ENCODE results near the gene SRSF3.
"Not testable (repeated sequence)": the region's sequence is repeated elsewhere in the genome, so short reads cannot be mapped to it uniquely, and the experiment has no call there.

The SRSF3 gene

DNA sequence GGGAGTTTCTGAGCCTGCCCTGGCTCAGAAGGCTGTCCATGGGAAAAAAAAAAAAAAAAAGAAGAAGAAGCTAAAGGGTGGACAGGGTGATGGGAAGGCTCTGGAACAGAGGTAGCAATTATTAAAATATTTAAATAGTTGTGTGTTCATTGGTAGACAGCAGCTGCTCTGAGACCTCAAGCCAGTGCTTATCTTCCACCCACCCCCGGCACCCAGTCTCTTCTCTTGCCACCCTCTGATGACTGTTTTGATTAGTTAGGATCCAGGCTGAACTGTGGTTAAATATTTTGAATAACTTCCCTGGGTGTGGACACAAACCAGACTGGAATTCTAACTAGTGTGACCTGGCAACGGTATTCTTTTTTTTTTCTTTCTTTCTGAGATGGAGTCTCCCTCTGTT lies 16.9 kb upstream of the SRSF3 start:
- H3K4me3 ChIP-seq (ENCODE audit: low read depth, low read length): no peak overlapping the region
- TF ChIP-seq, protein P1, sequence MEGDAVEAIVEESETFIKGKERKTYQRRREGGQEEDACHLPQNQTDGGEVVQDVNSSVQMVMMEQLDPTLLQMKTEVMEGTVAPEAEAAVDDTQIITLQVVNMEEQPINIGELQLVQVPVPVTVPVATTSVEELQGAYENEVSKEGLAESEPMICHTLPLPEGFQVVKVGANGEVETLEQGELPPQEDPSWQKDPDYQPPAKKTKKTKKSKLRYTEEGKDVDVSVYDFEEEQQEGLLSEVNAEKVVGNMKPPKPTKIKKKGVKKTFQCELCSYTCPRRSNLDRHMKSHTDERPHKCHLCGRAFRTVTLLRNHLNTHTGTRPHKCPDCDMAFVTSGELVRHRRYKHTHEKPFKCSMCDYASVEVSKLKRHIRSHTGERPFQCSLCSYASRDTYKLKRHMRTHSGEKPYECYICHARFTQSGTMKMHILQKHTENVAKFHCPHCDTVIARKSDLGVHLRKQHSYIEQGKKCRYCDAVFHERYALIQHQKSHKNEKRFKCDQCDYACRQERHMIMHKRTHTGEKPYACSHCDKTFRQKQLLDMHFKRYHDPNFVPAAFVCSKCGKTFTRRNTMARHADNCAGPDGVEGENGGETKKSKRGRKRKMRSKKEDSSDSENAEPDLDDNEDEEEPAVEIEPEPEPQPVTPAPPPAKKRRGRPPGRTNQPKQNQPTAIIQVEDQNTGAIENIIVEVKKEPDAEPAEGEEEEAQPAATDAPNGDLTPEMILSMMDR (IDR thresholded peaks at IDR 0.05; ENCODE audit: low read depth, low read length): no peak

DNA sequence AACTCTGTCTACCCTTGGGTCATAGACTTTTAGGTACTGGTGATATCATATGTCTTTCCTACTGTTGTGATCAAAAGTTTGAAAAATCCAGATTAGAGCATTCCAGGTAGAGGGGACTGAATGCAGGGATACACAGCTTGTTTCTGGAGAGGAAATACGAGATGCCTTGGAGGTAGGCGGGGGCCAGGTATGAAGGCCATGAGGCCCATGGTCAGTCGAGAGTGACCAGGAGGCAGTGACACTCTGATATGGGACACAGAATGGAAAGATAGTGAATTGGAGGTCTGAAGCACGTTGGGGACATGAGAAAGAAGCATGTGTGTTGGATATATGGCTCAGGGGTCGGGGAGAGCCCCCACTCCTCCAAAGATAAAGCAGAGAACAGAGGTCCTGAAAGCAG lies 16.1 kb upstream of the SRSF3 start:
- H3K4me3 ChIP-seq (ENCODE audit: low read depth, low read length): no peak overlapping the region

DNA sequence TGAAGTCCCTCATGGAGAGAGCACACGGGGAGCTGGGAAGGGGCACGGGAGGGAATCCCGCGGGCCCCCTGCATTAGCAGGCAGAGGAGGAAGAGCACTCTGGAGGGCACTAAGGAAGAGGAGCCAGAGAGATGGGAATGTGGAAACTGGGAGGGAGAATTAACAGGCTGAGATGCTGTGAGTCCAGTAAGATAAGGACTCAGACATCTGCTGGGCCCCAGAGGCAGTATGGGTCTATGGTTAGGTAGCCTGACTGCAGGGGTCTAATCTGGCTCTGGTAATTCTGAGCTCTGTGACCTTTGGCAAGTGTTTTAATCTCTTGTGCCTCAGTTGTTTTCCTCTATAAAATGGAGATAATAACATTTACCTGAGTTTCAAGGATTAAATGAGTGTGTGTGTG lies 15.7 kb upstream of the SRSF3 start:
- no peak overlapping the region for H3K4me3 ChIP-seq (ENCODE audit: low read depth, low read length)
- TF ChIP-seq, protein P1 (IDR thresholded peaks at IDR 0.05; ENCODE audit: low read depth, low read length): no peak

More for the DNA sequence above, 16.1 kb upstream of the SRSF3 start:
- TF ChIP-seq, protein P1 (IDR thresholded peaks at IDR 0.05; ENCODE audit: low read depth, low read length): no peak

DNA sequence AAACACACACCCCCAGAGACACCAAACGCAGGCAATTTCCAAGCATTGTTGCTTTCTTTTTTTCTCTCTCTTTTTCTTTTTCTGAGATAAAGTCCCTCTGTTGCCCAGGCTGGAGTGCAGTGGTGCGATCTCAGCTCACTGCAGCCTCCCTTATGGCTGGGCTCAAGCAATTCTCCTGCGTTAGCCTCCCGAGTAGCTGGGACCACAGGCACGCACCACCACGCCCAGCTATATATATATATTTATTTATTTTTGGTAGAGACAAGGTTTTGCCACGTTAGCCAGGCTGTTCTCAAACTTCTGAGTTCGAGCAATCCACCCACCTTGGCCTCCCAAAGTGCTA lies 14.0 kb upstream of the SRSF3 start:
- TF ChIP-seq, protein P1 (IDR thresholded peaks at IDR 0.05; ENCODE audit: low read depth, low read length): no peak
- no peak overlapping the region for H3K4me3 ChIP-seq (ENCODE audit: low read depth, low read length)

DNA sequence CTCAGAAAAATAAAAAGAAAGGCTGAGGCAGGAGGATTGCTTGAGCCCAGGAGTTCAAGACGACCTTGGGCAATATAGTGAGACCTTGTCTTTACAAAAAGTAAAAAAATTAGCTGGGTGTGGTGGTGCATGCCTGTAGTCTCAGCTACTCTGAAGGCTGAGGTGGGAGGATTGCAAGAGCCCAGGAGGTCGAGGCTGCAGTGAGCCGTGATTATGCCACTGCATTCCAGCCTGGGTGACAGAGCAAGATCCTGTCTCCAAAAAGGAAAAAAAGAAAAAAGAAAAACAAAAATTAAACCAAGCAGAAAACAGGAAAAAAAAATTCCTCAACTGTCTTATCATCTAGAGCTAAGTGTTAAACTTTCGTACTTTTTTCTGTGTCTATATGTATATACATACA lies 12.4 kb upstream of the SRSF3 start:
- TF ChIP-seq, protein P1 (IDR thresholded peaks at IDR 0.05; ENCODE audit: low read depth, low read length): no peak
- no peak overlapping the region for H3K4me3 ChIP-seq (ENCODE audit: low read depth, low read length)

DNA sequence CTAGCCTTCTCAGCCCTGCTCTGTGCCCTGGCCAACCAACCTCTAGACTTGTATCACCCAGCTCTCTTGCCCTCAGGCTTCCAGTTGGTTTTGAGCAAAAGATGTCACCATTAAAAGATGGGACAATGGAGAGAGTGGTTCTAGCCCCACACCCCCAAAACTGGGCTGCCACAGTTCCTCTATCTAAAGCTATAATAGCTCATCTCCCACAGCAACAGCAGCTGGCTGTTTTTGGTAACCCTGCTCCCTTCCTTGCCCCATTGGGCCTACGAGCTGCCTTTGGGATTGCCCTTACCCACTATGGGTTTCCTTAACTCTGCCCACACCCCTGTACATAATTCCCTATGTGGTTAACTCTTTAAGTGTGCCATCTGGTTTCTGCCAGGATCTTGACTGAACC lies 7.6 kb upstream of the SRSF3 start:
- no peak overlapping the region for H3K4me3 ChIP-seq (ENCODE audit: low read depth, low read length)
- TF ChIP-seq, protein P1 (IDR thresholded peaks at IDR 0.05; ENCODE audit: low read depth, low read length): no peak

DNA sequence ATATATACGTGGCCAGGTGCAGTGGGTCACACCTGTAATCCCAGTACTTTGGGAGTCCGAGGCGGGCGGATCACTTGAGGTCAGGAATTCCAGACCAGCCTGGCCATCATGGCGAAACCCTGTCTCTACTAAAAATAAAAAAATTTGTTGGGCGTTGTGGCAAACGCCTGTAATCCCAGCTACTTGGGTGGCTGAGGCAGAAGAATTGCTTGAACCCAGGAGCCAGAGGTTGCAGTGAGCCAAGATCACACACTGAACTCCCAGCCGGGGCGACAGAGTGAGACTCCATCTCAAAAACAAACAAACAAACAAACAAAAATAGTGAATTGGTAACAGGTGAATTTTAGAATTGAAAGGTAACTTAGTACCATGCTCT lies 5.1 kb upstream of the SRSF3 start:
- not testable (repeated sequence) for H3K4me3 ChIP-seq (ENCODE audit: low read depth, low read length)

DNA sequence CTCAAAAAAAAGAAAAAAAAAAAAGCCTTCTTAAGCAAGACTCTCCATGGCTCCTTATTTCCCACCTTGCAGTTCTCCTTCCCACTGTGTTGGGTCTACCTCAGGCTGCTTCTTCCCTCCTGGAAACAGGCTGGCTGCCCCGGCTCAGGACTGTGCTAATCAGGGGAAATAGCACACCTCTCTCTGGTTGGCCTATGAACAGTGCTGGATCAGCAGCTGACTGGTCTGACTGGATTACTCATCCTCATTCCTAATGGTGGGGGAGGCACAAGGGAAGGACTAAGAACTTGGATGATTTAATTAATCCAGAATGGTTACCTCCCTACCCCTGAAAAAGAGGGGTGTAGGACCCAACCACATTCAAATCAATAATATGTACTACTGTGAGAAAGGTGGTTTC lies 3.9 kb upstream of the SRSF3 start:
- no peak overlapping the region for H3K4me3 ChIP-seq (ENCODE audit: low read depth, low read length)
- TF ChIP-seq, protein P1 (IDR thresholded peaks at IDR 0.05; ENCODE audit: low read depth, low read length): no peak

All from WI38 (cell line).